Panc1 (cell line): Measurements from ENCODE around the gene NOXA1. TPM values are rescaled to one million over a fixed set of nuclear protein-coding genes. Genes with fewer than 3 reads are reported as not detected.

Experiments
- ATAC-seq: fragments of 200-7000 bp; cut with Tn5 transposase; 2 replicates; pipeline ENCODE4 v1.9.1; 2020; ENCODE audit warnings: mild to moderate bottlenecking, moderate library complexity
- BruUV-seq: library from RNA; stranded (reverse); fragments of 400-500 nt; replicated peaks from 2 replicates; lab custom pipeline; 2021; lab: Mats Ljungman, UMichigan
- CTCF ChIA-PET: fragments of 300-600 bp; sonication (Branson Sonifier 250); formaldehyde crosslinking; loops from one replicate; lab custom pipeline; 2022; ENCODE audit warnings: antibody characterized with exemption; lab: Charles Lee
- POLR2A ChIA-PET: fragments of 300-600 bp; sonication (Branson Sonifier 250); formaldehyde crosslinking; loops from one replicate; lab custom pipeline; 2022; ENCODE audit warnings: antibody characterized with exemption; lab: Charles Lee
- DNase-seq: peaks from one replicate; pipeline ENCODE4 v3.0.0-alpha.2; 2010; ENCODE audit warnings: low read depth, low spot score
- H3K27ac ChIP-seq: 2 replicates; pipeline ENCODE4 v1.5.1; 2011; ENCODE audit warnings: mild to moderate bottlenecking, low read length, inconsistent platforms
- H3K27me3 ChIP-seq: fragments of 200-500 bp; sonication (Bioruptor generic); 2 replicates; pipeline ENCODE4 v1.6.0; 2014; ENCODE audit warnings: low read length, inconsistent platforms; ENCODE audit not compliant: control insufficient read depth, insufficient read depth
- H3K36me3 ChIP-seq: fragments of 200-500 bp; sonication (Bioruptor generic); 2 replicates; pipeline ENCODE4 v1.5.1; 2014; ENCODE audit warnings: inconsistent platforms, mild to moderate bottlenecking, low read length, moderate library complexity; ENCODE audit not compliant: control insufficient read depth, insufficient read depth
- H3K4me1 ChIP-seq: 2 replicates; pipeline ENCODE4 v1.5.1; 2011; ENCODE audit warnings: inconsistent platforms, mild to moderate bottlenecking, low read length, moderate library complexity; ENCODE audit not compliant: control insufficient read depth, insufficient read depth
- H3K4me3 ChIP-seq, 2 experiments: 2 replicates each; pipeline ENCODE4 v1.5.1; 2011 to 2012; ENCODE audit warnings: low read depth in 2 of 2, low read length in 2 of 2, mild to moderate bottlenecking in 2 of 2, inconsistent platforms in 1 of 2, moderate library complexity in 1 of 2
- H3K9me3 ChIP-seq: fragments of 200-500 bp; sonication (Bioruptor generic); 2 replicates; pipeline ENCODE4 v1.5.1; 2014; ENCODE audit warnings: low read depth, mild to moderate bottlenecking, inconsistent platforms, low read length, moderate library complexity; ENCODE audit not compliant: control insufficient read depth, insufficient read depth
- CTCF ChIP-seq: fragments of 450-650 bp; IDR thresholded peaks from 2 replicates; pipeline ENCODE4 v1.5.1; 2017; ENCODE audit warnings: mild to moderate bottlenecking
- POLR2AphosphoS5 ChIP-seq: IDR thresholded peaks from 2 replicates; pipeline ENCODE4 v1.6.1; 2012; ENCODE audit warnings: mild to moderate bottlenecking, low read depth, low read length, moderate library complexity
- REST ChIP-seq, 2 experiments: IDR thresholded peaks; 2 replicates each; pipeline ENCODE4 v1.6.1; 2011 to 2012; ENCODE audit warnings: low read depth in 2 of 2, control low read depth in 1 of 2, low read length in 1 of 2, mild to moderate bottlenecking in 1 of 2, moderate library complexity in 1 of 2; ENCODE audit not compliant: insufficient read depth in 1 of 2
- SIN3A ChIP-seq: IDR thresholded peaks from 2 replicates; pipeline ENCODE4 v1.6.1; 2012; ENCODE audit warnings: low read depth, mild to moderate bottlenecking, low read length, moderate library complexity, borderline replicate concordance; ENCODE audit not compliant: insufficient read depth
- TCF7L2 ChIP-seq: IDR thresholded peaks from 2 replicates; pipeline ENCODE4 v1.6.1; 2011; ENCODE audit warnings: mild to moderate bottlenecking, low read depth, low read length, inconsistent platforms
- in situ Hi-C: cut with HindIII; loops from 2 replicates; pipeline ENCODE4 v1.10.0; 2016; ENCODE audit warnings: low sequenced_read_pairs, low pct_unique_long_range_greater_than_20kb
- intact Hi-C: fragments of 100-400 bp; cut with micrococcal nuclease; formaldehyde crosslinking; loops from one replicate; pipeline ENCODE4 v1.10.0; 2022; ENCODE audit not compliant: unreplicated experiment
- total RNA-seq: library from RNA; stranded (reverse); gene quantifications from one replicate; pipeline ENCODE4 v1.2.1, GENCODE V29; 2021; ENCODE audit not compliant: unreplicated experiment

The NOXA1 gene
- total RNA-seq, 1 experiment from 2014 or later = 3.7 TPM

- BruUV-seq = no TSS peak
- H3K9me3 ChIP-seq = no peaks in the 10 kb centered on the region
- no peak for DNase-seq
- no peak; the same call in 1 of the 2 replicates for ATAC-seq
- H3K4me1 ChIP-seq = peaks cover 9% of the 10 kb centered on the region
- no peak for TF ChIP-seq POLR2AphosphoS5
- TF ChIP-seq SIN3A = no peak
- TF ChIP-seq REST (IDR thresholded peaks at IDR 0.05; ENCODE audit: insufficient read depth in 1 of 2, low read depth in 2 of 2, low read length in 1 of 2) = no peak
- TF ChIP-seq CTCF = no peak
- no peak for TF ChIP-seq TCF7L2
- no peak overlapping the region for H3K27ac ChIP-seq
- CTCF ChIA-PET = no interaction called here
- H3K36me3 ChIP-seq = no peaks in the 10 kb centered on the region; the same call in 1 of the 2 replicates
- no peaks in the 10 kb centered on the region for H3K27me3 ChIP-seq
- POLR2A ChIA-PET = no interaction called here
- H3K4me3 ChIP-seq = no peak overlapping the region
- intact Hi-C loops = no loop called here
- in situ Hi-C loops = no loop called here
These were observed 38.6 kb downstream of the NOXA1 start for GRCh38 chr9:137461663-137462395.

GRCh38 chr9:137462396-137462985, 39.3 kb downstream of the NOXA1 start:
- CTCF ChIA-PET = interaction anchor here (0.6 kb wide), 1 partner anchor 72 kb away, joined by 4 read pairs; no protein-coding TSS in a partner anchor
- Histone ChIP-seq H3K9me3 (no peaks in the 10 kb centered on the region), H3K27me3 (no peaks in the 10 kb centered on the region), H3K27ac (no peak overlapping the region), H3K36me3 (no peaks in the 10 kb centered on the region; the same call in 1 of the 2 replicates), H3K4me1 (peaks cover 6% of the 10 kb centered on the region), H3K4me3 (no peak overlapping the region)
- in situ Hi-C loops = no loop called here
- BruUV-seq = no TSS peak
- no peak for ATAC-seq
- POLR2A ChIA-PET = no interaction called here
- no peak for DNase-seq
- intact Hi-C loops = no loop called here
- TF ChIP-seq REST (IDR thresholded peaks at IDR 0.05; ENCODE audit: insufficient read depth in 1 of 2, low read depth in 2 of 2, low read length in 1 of 2) (no peak), POLR2AphosphoS5 (no peak), SIN3A (no peak), TCF7L2 (no peak), CTCF (no peak)
